NT2/D1 (cell line): ENCODE measurements around the gene SLC16A5.

Experiments
- DNase-seq: peaks from one replicate; pipeline ENCODE4 v3.0.0-alpha.2; 2011; ENCODE audit warnings: low read depth, low spot score
- H3K27me3 ChIP-seq: 2 replicates; pipeline ENCODE4 v1.6.0; 2011; ENCODE audit warnings: mild to moderate bottlenecking; ENCODE audit not compliant: insufficient read length, insufficient read depth
- H3K36me3 ChIP-seq: 2 replicates; pipeline ENCODE4 v1.6.1; 2011; ENCODE audit warnings: mild to moderate bottlenecking, low read length, mixed read lengths; ENCODE audit not compliant: insufficient read depth, insufficient read length
- H3K4me1 ChIP-seq: 2 replicates; pipeline ENCODE4 v1.5.1; 2011; ENCODE audit not compliant: insufficient read depth, insufficient read length
- H3K4me3 ChIP-seq: 2 replicates; pipeline ENCODE4 v1.5.1; 2011; ENCODE audit warnings: low read depth; ENCODE audit not compliant: insufficient read length
- H3K9ac ChIP-seq: 2 replicates; pipeline ENCODE4 v1.6.0; 2011; ENCODE audit warnings: low read depth; ENCODE audit not compliant: insufficient read length
- H3K9me3 ChIP-seq: 2 replicates; pipeline ENCODE4 v1.5.1; 2011; ENCODE audit warnings: mild to moderate bottlenecking, low read length; ENCODE audit not compliant: insufficient read depth
- SUZ12 ChIP-seq: IDR thresholded peaks from 2 replicates; pipeline ENCODE4 v1.6.1; 2011; ENCODE audit not compliant: insufficient read length, insufficient read depth; ENCODE audit errors: extremely low read depth
- YY1 ChIP-seq: IDR thresholded peaks from 2 replicates; pipeline ENCODE4 v1.6.1; 2011; ENCODE audit not compliant: insufficient read length, insufficient read depth
- ZNF274 ChIP-seq: IDR thresholded peaks from 2 replicates; pipeline ENCODE4 v1.6.1; 2011; ENCODE audit warnings: mild to moderate bottlenecking, low read depth, low read length

Gene SLC16A5

DNA sequence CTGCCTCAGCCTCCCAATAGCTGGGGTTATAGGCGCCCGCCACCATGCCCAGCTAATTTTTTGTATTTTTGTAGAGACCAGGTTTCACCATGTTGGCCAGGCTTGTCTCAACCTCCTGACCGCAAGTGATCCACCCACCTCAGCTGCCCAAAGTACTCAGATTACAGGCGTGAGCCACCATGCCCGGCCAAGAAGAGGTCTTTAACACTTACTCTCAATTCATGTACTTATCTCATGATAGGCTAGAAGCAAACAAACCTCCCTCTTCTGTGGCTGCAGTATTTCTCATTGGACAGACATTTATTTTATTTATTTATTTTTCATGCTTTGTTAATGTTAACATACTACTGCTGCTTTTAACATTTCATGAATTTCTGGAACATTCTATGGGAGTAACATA, 50.8 kb downstream of the SLC16A5 start:
- Histone ChIP-seq H3K36me3 (peaks cover 84% of the 10 kb centered on the region), H3K4me1 (peaks cover 4% of the 10 kb centered on the region), H3K27me3 (no peaks in the 10 kb centered on the region), H3K9ac (no peak overlapping the region), H3K9me3 (no peaks in the 10 kb centered on the region), H3K4me3 (no peak overlapping the region)
- DNase-seq: no peak
- TF ChIP-seq ZNF274: no peak
- no peak for TF ChIP-seq SUZ12
- TF ChIP-seq YY1: no peak

DNA sequence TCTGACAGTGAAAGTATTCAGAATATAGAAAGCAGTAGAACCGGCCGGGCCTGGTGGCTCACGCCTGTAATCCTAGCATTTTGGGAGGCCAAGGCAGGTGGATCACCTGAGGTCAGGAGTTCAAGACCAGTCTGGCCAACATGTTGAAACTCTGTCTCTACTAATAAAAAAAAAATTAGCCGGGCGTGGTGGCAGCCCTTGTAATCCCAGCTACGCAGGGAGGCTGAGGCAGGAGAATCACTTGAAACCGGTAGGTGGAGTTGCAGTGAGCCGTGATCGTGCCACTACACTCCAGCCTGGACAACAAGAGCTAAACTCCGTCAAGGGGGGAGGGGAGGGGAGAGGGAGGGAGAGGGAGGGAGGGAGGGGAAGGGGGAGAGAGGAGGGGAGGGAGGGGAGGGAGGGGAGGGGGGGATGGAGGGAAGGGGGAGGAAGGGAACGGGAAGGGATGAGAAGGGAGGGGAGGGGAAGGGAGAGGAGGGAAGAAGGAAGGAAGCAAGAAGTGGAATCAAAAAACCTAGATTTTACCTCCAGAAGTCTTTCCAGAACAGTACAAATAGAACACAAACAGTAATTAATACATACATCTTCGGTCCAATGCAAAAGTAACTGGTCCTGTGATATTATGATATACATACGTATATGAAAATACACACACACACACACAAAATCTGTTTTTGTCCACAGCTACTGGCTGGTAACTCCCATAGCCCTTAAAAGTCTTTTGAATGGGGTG, 54.6 kb downstream of the SLC16A5 start:
- H3K36me3 ChIP-seq: peaks cover 95% of the 10 kb centered on the region
- H3K27me3 ChIP-seq: no peaks in the 10 kb centered on the region
- TF ChIP-seq SUZ12: no peak
- TF ChIP-seq ZNF274: no peak
- TF ChIP-seq YY1: no peak
- no peaks in the 10 kb centered on the region for H3K4me1 ChIP-seq
- no peak overlapping the region for H3K4me3 ChIP-seq
- DNase-seq: no peak
- H3K9me3 ChIP-seq: no peaks in the 10 kb centered on the region
- H3K9ac ChIP-seq: no peak overlapping the region

DNA sequence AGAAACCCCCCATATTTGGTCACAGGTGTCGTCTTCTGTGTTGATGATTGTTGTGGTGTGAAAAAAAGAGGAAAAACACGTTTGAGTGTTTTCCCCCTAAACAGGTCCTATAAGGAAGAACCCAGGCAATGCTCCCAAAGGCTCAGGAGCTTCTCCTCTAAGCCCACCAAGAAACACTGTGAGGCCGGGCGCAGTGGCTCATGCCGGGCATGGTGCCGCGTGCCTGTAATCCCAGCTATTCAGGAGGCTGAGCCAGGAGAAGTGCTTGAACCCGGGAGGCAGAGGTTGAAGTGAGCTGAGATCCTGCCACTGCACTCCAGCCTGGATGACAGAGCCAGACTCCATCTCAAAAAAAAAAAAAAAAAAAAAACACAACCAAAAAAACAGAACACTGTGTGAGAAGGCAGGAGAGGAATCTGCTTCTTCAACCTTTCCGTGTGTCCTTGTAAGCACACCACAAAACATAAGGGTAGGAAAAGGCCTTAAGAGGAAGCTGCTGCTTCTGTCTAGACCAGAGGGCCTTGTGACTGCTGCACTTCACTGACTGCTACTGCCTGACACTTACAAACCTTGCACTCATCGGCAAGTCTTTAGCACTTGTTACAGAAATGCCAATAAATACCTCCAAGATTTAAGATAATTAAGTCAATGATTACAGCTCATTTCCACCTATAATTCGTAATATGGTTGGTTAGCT, 57.2 kb downstream of the SLC16A5 start:
- Histone ChIP-seq H3K36me3 (peaks cover 92% of the 10 kb centered on the region), H3K27me3 (no peaks in the 10 kb centered on the region), H3K4me1 (no peaks in the 10 kb centered on the region), H3K9me3 (no peaks in the 10 kb centered on the region), H3K4me3 (no peak overlapping the region), H3K9ac (no peak overlapping the region)
- no peak for DNase-seq
- TF ChIP-seq YY1 (no peak), ZNF274 (no peak), SUZ12 (no peak)

DNA sequence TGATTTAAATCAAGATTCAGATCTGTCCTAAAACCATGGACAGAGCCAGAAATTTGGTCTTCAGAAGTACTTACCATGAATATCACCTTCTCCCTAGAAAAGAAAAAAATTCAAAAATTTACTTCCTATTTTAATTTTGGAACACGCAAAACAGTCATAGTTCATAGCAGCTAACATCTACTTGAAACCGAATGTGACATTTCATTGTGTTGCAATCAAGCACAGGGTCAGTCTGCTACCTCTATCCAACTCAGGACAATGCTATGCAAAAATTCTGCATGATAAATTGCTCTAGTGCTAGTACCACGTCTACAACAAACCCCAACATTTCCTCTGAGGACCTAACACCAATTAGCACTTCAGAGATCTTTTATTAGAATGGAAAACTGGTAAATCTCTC, 58.8 kb downstream of the SLC16A5 start:
- H3K27me3 ChIP-seq: no peaks in the 10 kb centered on the region
- no peak for TF ChIP-seq YY1
- no peak for TF ChIP-seq SUZ12
- H3K36me3 ChIP-seq: peaks cover 77% of the 10 kb centered on the region
- H3K4me3 ChIP-seq: no peak overlapping the region
- no peak overlapping the region for H3K9ac ChIP-seq
- H3K4me1 ChIP-seq: no peaks in the 10 kb centered on the region
- no peak for DNase-seq
- no peaks in the 10 kb centered on the region for H3K9me3 ChIP-seq

DNA sequence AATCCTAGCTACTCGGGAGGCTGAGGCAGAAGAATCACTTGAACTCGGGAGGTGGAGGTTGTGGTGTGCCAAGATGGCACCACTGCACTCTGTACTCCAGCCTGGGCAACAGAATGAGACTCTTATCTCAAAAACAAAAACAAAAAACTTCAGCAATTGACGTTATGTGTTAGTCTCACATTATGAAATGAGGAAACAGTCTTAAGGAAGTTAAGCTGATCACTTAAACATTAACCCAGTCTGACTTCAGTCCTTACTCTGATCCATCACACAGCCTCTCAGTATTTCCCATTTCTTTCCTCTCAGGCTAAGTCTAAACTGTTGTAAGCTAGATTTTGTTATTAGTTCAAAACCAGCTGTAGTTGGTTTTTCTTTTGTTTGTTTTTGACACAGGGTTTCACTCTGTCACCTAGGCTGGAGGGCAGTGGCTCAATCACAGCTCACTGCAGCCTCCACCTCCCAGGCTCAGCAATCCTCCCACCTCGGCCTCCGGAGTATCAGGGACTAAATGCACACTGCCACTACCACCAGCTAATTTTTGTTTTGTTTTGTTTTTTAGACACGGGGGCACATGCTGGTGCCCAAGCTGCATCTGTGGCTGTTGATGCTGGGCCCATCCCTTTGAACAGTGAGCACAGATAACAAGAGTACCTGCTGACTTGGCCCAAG, 60.3 kb downstream of the SLC16A5 start:
- no peaks in the 10 kb centered on the region for H3K9me3 ChIP-seq
- H3K4me3 ChIP-seq: no peak overlapping the region
- no peak for TF ChIP-seq YY1
- no peak for TF ChIP-seq SUZ12
- TF ChIP-seq ZNF274: no peak
- no peaks in the 10 kb centered on the region for H3K4me1 ChIP-seq
- no peaks in the 10 kb centered on the region for H3K27me3 ChIP-seq
- H3K9ac ChIP-seq: no peak overlapping the region
- DNase-seq: no peak
- peaks cover 78% of the 10 kb centered on the region for H3K36me3 ChIP-seq

DNA sequence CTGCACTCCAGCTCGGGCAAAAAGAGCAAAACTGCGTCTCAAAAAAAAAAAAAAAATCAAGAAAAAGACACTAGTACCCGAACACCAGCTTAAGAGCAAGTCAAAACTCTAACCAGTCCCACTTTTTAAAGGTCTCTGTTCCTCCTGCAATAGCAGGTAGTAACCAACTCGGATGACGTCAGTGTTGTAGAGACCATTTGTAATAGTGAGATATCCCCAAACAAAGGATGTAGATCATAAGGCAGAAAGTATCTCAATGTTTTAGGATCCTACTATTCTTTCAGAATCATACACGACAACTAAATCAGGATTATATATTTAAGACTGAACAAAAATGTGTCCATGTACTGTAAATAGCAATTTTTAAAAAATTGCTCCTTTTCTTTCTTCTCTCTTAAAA, 64.2 kb downstream of the SLC16A5 start:
- Histone ChIP-seq H3K36me3 (peaks cover 44% of the 10 kb centered on the region), H3K9me3 (no peaks in the 10 kb centered on the region), H3K27me3 (no peaks in the 10 kb centered on the region), H3K4me3 (peak overlapping the region; percentile 12), H3K9ac (peak overlapping the region; percentile 46), H3K4me1 (peaks cover 2% of the 10 kb centered on the region)
- no peak for DNase-seq
- no peak for TF ChIP-seq SUZ12
- no peak for TF ChIP-seq YY1
- no peak for TF ChIP-seq ZNF274

DNA sequence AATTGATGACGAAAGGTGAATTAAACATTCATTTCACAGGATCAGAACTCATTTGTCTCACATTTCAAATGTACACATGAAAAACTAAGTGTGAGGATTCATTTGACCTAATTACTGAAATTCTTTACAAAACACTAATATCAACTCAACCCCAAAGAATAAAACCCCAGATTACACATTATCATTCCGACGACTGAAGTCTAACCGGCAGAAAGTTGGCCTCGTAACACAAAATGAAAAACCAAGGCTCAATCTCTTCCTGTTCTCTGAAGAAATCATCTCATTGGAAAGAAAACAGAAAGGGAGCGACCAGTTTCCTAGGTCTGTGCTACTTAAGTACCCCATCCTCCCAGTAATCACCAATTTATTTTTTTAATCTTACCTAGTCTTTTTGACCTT, 64.8 kb downstream of the SLC16A5 start:
- no peak for TF ChIP-seq ZNF274
- no peak for TF ChIP-seq SUZ12
- no peak for TF ChIP-seq YY1
- Histone ChIP-seq H3K36me3 (peaks cover 38% of the 10 kb centered on the region), H3K9ac (peak overlapping the region; percentile 69), H3K4me3 (peak overlapping the region; percentile 99), H3K4me1 (peaks cover 2% of the 10 kb centered on the region), H3K9me3 (no peaks in the 10 kb centered on the region), H3K27me3 (no peaks in the 10 kb centered on the region)
- DNase-seq: no peak
